ENCODE measurements around the gene EIF4G1.
"Not testable (repeated sequence)": the region's sequence is repeated elsewhere in the genome, so short reads cannot be mapped to it uniquely, and the experiment has no call there.

EIF4G1 gene

GRCh38 chr3:184337981-184338380 is 23.6 kb downstream of the EIF4G1 start:
- no peak for DNase-seq (ENCODE audit: low read depth)
- H3K4me3 ChIP-seq (ENCODE audit: low read depth, low read length): no peak overlapping the region
- no peak for TF ChIP-seq CTCF (IDR thresholded peaks at IDR 0.05; ENCODE audit: low read depth, low read length, missing control alignments)

GRCh38 chr3:184338511-184338945 is 24.1 kb downstream of the EIF4G1 start:
- no peak for TF ChIP-seq CTCF (IDR thresholded peaks at IDR 0.05; ENCODE audit: low read depth, low read length, missing control alignments)
- no peak for DNase-seq (ENCODE audit: low read depth)
- no peak overlapping the region for H3K4me3 ChIP-seq (ENCODE audit: low read depth, low read length)

GRCh38 chr3:184339001-184339400 is 24.6 kb downstream of the EIF4G1 start:
- H3K4me3 ChIP-seq (ENCODE audit: low read depth, low read length): no peak overlapping the region
- TF ChIP-seq CTCF (IDR thresholded peaks at IDR 0.05; ENCODE audit: low read depth, low read length, missing control alignments): no peak
- DNase-seq (ENCODE audit: low read depth): no peak

GRCh38 chr3:184339451-184340135 is 25.2 kb downstream of the EIF4G1 start:
- not testable (repeated sequence) for H3K4me3 ChIP-seq (ENCODE audit: low read depth, low read length)

GRCh38 chr3:184341925-184342324 is 27.5 kb downstream of the EIF4G1 start:
- TF ChIP-seq CTCF (IDR thresholded peaks at IDR 0.05; ENCODE audit: low read depth, low read length, missing control alignments): no peak
- H3K4me3 ChIP-seq (ENCODE audit: low read depth, low read length): no peak overlapping the region
- DNase-seq (ENCODE audit: low read depth): no peak

More at GRCh38 chr3:184339451-184340135, 25.2 kb downstream of the EIF4G1 start:
- not testable (repeated sequence) for DNase-seq (ENCODE audit: low read depth)

GRCh38 chr3:184343200-184343876 is 28.9 kb downstream of the EIF4G1 start:
- DNase-seq (ENCODE audit: low read depth): no peak
- no peak for TF ChIP-seq CTCF (IDR thresholded peaks at IDR 0.05; ENCODE audit: low read depth, low read length, missing control alignments)
- H3K4me3 ChIP-seq (ENCODE audit: low read depth, low read length): no peak overlapping the region

- no peak for DNase-seq (ENCODE audit: low read depth)
- TF ChIP-seq CTCF (IDR thresholded peaks at IDR 0.05; ENCODE audit: low read depth, low read length, missing control alignments): no peak
- H3K4me3 ChIP-seq (ENCODE audit: low read depth, low read length): no peak overlapping the region
Measured at GRCh38 chr3:184344579-184345316, 30.3 kb downstream of the EIF4G1 start.
